Measurements from ENCODE around the gene COL2A1.

DNA sequence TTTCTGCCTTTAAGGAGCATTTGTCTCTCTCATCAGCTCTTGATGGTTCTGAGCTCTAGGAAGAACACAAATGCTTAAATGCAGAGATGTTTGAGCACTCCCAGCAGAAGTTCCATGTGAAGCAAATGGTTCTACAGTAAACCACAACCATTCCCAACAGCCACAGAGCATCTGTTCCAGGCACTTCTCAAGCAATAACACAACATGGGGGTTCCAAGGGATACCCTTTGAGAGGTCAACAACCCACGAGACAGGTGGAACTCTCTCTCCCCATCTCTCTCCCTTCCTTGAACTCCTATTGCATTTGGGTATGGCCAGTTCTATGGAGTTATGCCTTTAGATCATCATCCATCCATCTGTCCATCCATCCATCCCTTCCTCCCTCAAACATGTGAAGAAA lies 5.2 kb upstream of the COL2A1 start:
- TF ChIP-seq ZNF274 (IDR thresholded peaks at IDR 0.05; ENCODE audit: borderline replicate concordance, low read depth, low read length) (no peak), PYGO2 (tag; IDR thresholded peaks at IDR 0.05) (no peak), ZKSCAN1 (IDR thresholded peaks at IDR 0.05; ENCODE audit: low read depth, low read length) (no peak), PHF20 (IDR thresholded peaks at IDR 0.05; ENCODE audit: partially characterized antibody) (no peak), ESRRA (IDR thresholded peaks at IDR 0.05; ENCODE audit: borderline replicate concordance, low read depth) (no peak), BRCA1 (IDR thresholded peaks at IDR 0.05) (no peak), BRCA1 (CRISPR knock-in tag; IDR thresholded peaks at IDR 0.05) (no peak), MAFF (IDR thresholded peaks at IDR 0.05; ENCODE audit: low read length) (no peak), BMI1 (IDR thresholded peaks at IDR 0.05; ENCODE audit: low read length) (no peak)
